OCI-LY7 (cell line): ENCODE measurements around the gene RBP5.

Experiments
- CTCF ChIP-seq: fragments of 200-600 bp; sonication (generic); conservative IDR thresholded peaks from 2 replicates; pipeline ENCODE4 v1.5.1; 2014; ENCODE audit warnings: mild to moderate bottlenecking, antibody characterized with exemption, low read length, moderate library complexity, mixed read lengths
- EZH2phosphoT487 ChIP-seq: fragments of 200-600 bp; sonication (generic); IDR thresholded peaks from 2 replicates; pipeline ENCODE4 v1.6.1; 2018; ENCODE audit warnings: low read depth, borderline replicate concordance, mild to moderate bottlenecking, mixed run types, antibody characterized with exemption, low read length, moderate library complexity, mixed read lengths

- TF ChIP-seq CTCF: no peak
- TF ChIP-seq EZH2phosphoT487: no peak
Measured at GRCh38 chr12:7116196-7116595, 12.5 kb downstream of the RBP5 start.
